CD4-positive, alpha-beta T cell treated with Interleukin-2 at 100 ng/mL for 4 hours (primary cell): ENCODE results near the gene KIAA0319L.
"Not testable (repeated sequence)": the region's sequence is repeated elsewhere in the genome, so short reads cannot be mapped to it uniquely, and the experiment has no call there.

Source experiments
- DNase-seq: peaks from one replicate; pipeline ENCODE4 v3.0.0-alpha.2; 2020; ENCODE audit warnings: low spot score

Gene KIAA0319L

GRCh38 chr1:35486858-35487408 lies 70.3 kb downstream of the KIAA0319L start:
- DNase-seq = no peak

GRCh38 chr1:35481229-35481628 lies 76.0 kb downstream of the KIAA0319L start:
- no peak for DNase-seq

- DNase-seq = no peak
These were observed 79.3 kb downstream of the KIAA0319L start for GRCh38 chr1:35477870-35478269.

GRCh38 chr1:35475856-35476674 lies 81.1 kb downstream of the KIAA0319L start:
- no peak for DNase-seq

GRCh38 chr1:35475356-35475755 lies 81.8 kb downstream of the KIAA0319L start:
- no peak for DNase-seq

GRCh38 chr1:35473216-35473615 lies 84.0 kb downstream of the KIAA0319L start:
- DNase-seq = not testable (repeated sequence)

GRCh38 chr1:35470977-35471613 lies 86.1 kb downstream of the KIAA0319L start:
- no peak for DNase-seq

GRCh38 chr1:35466120-35466519 lies 91.1 kb downstream of the KIAA0319L start:
- DNase-seq = no peak

- not testable (repeated sequence) for DNase-seq
These were observed 93.5 kb downstream of the KIAA0319L start for GRCh38 chr1:35463749-35464148.

GRCh38 chr1:35463232-35463631 lies 94.0 kb downstream of the KIAA0319L start:
- DNase-seq = no peak

- no peak for DNase-seq
These were observed 95.1 kb downstream of the KIAA0319L start for GRCh38 chr1:35461966-35462651.

- no peak for DNase-seq
These were observed 96.4 kb downstream of the KIAA0319L start for GRCh38 chr1:35460796-35461195.

GRCh38 chr1:35454616-35455015 lies 102.6 kb downstream of the KIAA0319L start:
- DNase-seq = no peak

- DNase-seq = no peak
These were observed 103.0 kb downstream of the KIAA0319L start for GRCh38 chr1:35454176-35454575.

GRCh38 chr1:35453031-35453430 lies 104.2 kb downstream of the KIAA0319L start:
- DNase-seq = no peak

GRCh38 chr1:35452106-35452774 lies 105.0 kb downstream of the KIAA0319L start:
- DNase-seq = no peak

- peak; percentile 80 for DNase-seq
These were observed 106.1 kb downstream of the KIAA0319L start for GRCh38 chr1:35451125-35451528.

- no peak for DNase-seq
These were observed 107.7 kb downstream of the KIAA0319L start for GRCh38 chr1:35449334-35450008.

GRCh38 chr1:35448344-35448801 lies 108.8 kb downstream of the KIAA0319L start:
- no peak for DNase-seq

GRCh38 chr1:35447278-35447677 lies 109.9 kb downstream of the KIAA0319L start:
- no peak for DNase-seq

GRCh38 chr1:35444519-35444774 lies 112.8 kb downstream of the KIAA0319L start:
- no peak for DNase-seq
